NB4 (cell line): ENCODE results near the gene EXTL2.
"Not testable (repeated sequence)": the region's sequence is repeated elsewhere in the genome, so short reads cannot be mapped to it uniquely, and the experiment has no call there.

Experiments
- DNase-seq: peaks from one replicate; pipeline ENCODE4 v3.0.0; 2010; ENCODE audit warnings: low read depth
- H3K4me3 ChIP-seq: one replicate; pipeline ENCODE4 v1.5.1; 2011; ENCODE audit warnings: mild to moderate bottlenecking, low read depth, low read length, moderate library complexity
- CTCF ChIP-seq: IDR thresholded peaks from one replicate; pipeline ENCODE4 v1.5.1; 2012; ENCODE audit warnings: low read depth, low read length
- MAX ChIP-seq: IDR thresholded peaks from 2 replicates; pipeline ENCODE4 v1.6.1; 2011; ENCODE audit warnings: low read depth, low read length
- MYC ChIP-seq: IDR thresholded peaks from 2 replicates; pipeline ENCODE4 v1.6.1; 2011; ENCODE audit warnings: low read depth, low read length
- POLR2A ChIP-seq: IDR thresholded peaks from 2 replicates; pipeline ENCODE4 v1.6.1; 2011; ENCODE audit warnings: mild to moderate bottlenecking; ENCODE audit not compliant: insufficient read length; ENCODE audit errors: extremely low read depth

Gene EXTL2

GRCh38 chr1:100862591-100862990, 32.1 kb downstream of the EXTL2 start:
- H3K4me3 ChIP-seq = no peak overlapping the region
- DNase-seq = no peak

GRCh38 chr1:100861379-100861778, 33.3 kb downstream of the EXTL2 start:
- no peak for DNase-seq
- H3K4me3 ChIP-seq = no peak overlapping the region
- TF ChIP-seq MAX = no peak
- no peak for TF ChIP-seq MYC
- TF ChIP-seq POLR2A = no peak
- no peak for TF ChIP-seq CTCF

More at GRCh38 chr1:100862591-100862990, 32.1 kb downstream of the EXTL2 start:
- TF ChIP-seq MYC = no peak
- no peak for TF ChIP-seq MAX
- no peak for TF ChIP-seq POLR2A
- no peak for TF ChIP-seq CTCF

- DNase-seq = no peak
These were observed 34.1 kb downstream of the EXTL2 start for GRCh38 chr1:100860397-100860991.

GRCh38 chr1:100855116-100855515, 39.5 kb downstream of the EXTL2 start:
- DNase-seq, H3K4me3 ChIP-seq: not testable (repeated sequence)

More at GRCh38 chr1:100860397-100860991, 34.1 kb downstream of the EXTL2 start:
- no peak overlapping the region for H3K4me3 ChIP-seq
- TF ChIP-seq POLR2A (no peak), MYC (no peak), MAX (no peak), CTCF (no peak)

GRCh38 chr1:100852976-100853375, 41.7 kb downstream of the EXTL2 start:
- no peak for TF ChIP-seq CTCF
- DNase-seq = no peak
- no peak overlapping the region for H3K4me3 ChIP-seq

- H3K4me3 ChIP-seq = no peak overlapping the region
- no peak for DNase-seq
- TF ChIP-seq POLR2A (no peak), MYC (no peak), MAX (no peak), CTCF (no peak)
These were observed 42.9 kb downstream of the EXTL2 start for GRCh38 chr1:100851726-100852125.
